BJ (cell line): ENCODE measurements around the gene CDC42BPB. TPM values are rescaled to one million over a fixed set of nuclear protein-coding genes. Genes with fewer than 3 reads are reported as not detected.
"Not testable (repeated sequence)": the region's sequence is repeated elsewhere in the genome, so short reads cannot be mapped to it uniquely, and the experiment has no call there.

Experiments used
- CTCF ChIA-PET: fragments of 350-600 bp; formaldehyde crosslinking; extraction: SDS; loops from one replicate; lab custom pipeline; 2021; ENCODE audit warnings: antibody characterized with exemption, inconsistent platforms; lab: Yijun Ruan, JAX
- POLR2A ChIA-PET: fragments of 300-600 bp; sonication (Branson Sonifier 250); formaldehyde crosslinking; extraction: SDS; loops from one replicate; lab custom pipeline; 2021; ENCODE audit warnings: antibody characterized with exemption; lab: Charles Lee
- DNase-seq: peaks from one replicate; pipeline ENCODE4 v3.0.0-alpha.2; 2011; ENCODE audit warnings: low read depth
- H3K27me3 ChIP-seq: 2 replicates; pipeline ENCODE4 v1.6.0; 2011; ENCODE audit warnings: low read length; ENCODE audit not compliant: control insufficient read depth, insufficient read depth
- H3K36me3 ChIP-seq: 2 replicates; pipeline ENCODE4 v1.5.1; 2011; ENCODE audit warnings: low read length; ENCODE audit not compliant: control insufficient read depth, insufficient read depth
- H3K4me3 ChIP-seq: 2 replicates; pipeline ENCODE4 v1.5.1; 2011; ENCODE audit warnings: low read depth, mild to moderate bottlenecking, control low read depth, low read length
- CTCF ChIP-seq: IDR thresholded peaks from 2 replicates; pipeline ENCODE4 v1.5.1; 2011; ENCODE audit warnings: low read depth, mild to moderate bottlenecking, control low read depth, inconsistent platforms, low read length, moderate library complexity; ENCODE audit not compliant: insufficient read depth
- polyA plus RNA-seq: library from polyadenylated mRNA; depleted of rRNA; stranded (reverse); fragments of >200 nt; gene quantifications from 2 replicates; pipeline ENCODE4 v1.2.3, GENCODE V29; 2011

Gene CDC42BPB
- polyA plus RNA-seq, 1 experiment: 66.5 TPM

- POLR2A ChIA-PET: interaction anchor here (0.6 kb wide), 1 partner anchor 11 kb away, joined by 10 read pairs; no protein-coding TSS in a partner anchor
- no peak for DNase-seq
- H3K4me3 ChIP-seq: peak overlapping the region; percentile 99
- CTCF ChIA-PET: interaction anchor here (0.9 kb wide), 1 partner anchor 9 kb away, joined by 3 read pairs; no protein-coding TSS in a partner anchor
- no peaks in the 10 kb centered on the region for H3K27me3 ChIP-seq
- H3K36me3 ChIP-seq: no peaks in the 10 kb centered on the region
- TF ChIP-seq CTCF: no peak
Measured at GRCh38 chr14:103056322-103057027, 874 bp downstream of the CDC42BPB start.

GRCh38 chr14:103055695-103056094 is 1.7 kb downstream of the CDC42BPB start:
- DNase-seq: no peak
- Histone ChIP-seq H3K27me3 (no peaks in the 10 kb centered on the region), H3K4me3 (peak overlapping the region; percentile 99), H3K36me3 (no peaks in the 10 kb centered on the region)
- POLR2A ChIA-PET: no interaction called here
- TF ChIP-seq CTCF: no peak
- CTCF ChIA-PET: interaction anchor here (0.9 kb wide), 1 partner anchor 8 kb away, joined by 3 read pairs; no protein-coding TSS in a partner anchor

- no peaks in the 10 kb centered on the region; the same call in 1 of the 2 replicates for H3K36me3 ChIP-seq
- ChIA-PET CTCF (no interaction called here), POLR2A (no interaction called here)
- no peaks in the 10 kb centered on the region for H3K27me3 ChIP-seq
- H3K4me3 ChIP-seq: no peak overlapping the region
- no peak for TF ChIP-seq CTCF
- no peak for DNase-seq
Measured at GRCh38 chr14:103052407-103052806, 4.9 kb downstream of the CDC42BPB start.

GRCh38 chr14:103050935-103051334 is 6.4 kb downstream of the CDC42BPB start:
- CTCF ChIA-PET: no interaction called here
- H3K4me3 ChIP-seq: no peak overlapping the region
- no peak for TF ChIP-seq CTCF
- H3K36me3 ChIP-seq: no peaks in the 10 kb centered on the region; the same call in 1 of the 2 replicates
- no peaks in the 10 kb centered on the region for H3K27me3 ChIP-seq
- no peak for DNase-seq
- POLR2A ChIA-PET: no interaction called here

- POLR2A ChIA-PET, DNase-seq, H3K27me3 ChIP-seq, H3K36me3 ChIP-seq, H3K4me3 ChIP-seq: not testable (repeated sequence)
- CTCF ChIA-PET: interaction anchor here (0.6 to 1.2 kb wide), 3 partner anchors 9 to 87 kb away, joined by 3 to 4 read pairs (median 3); no protein-coding TSS in a partner anchor
Measured at GRCh38 chr14:103047453-103047852, 9.9 kb downstream of the CDC42BPB start.
